ENCODE data around the gene FITM1.

GRCh38 chr14:24110060-24110459 lies 20.4 kb upstream of the FITM1 start:
- TF ChIP-seq CTCF (IDR thresholded peaks at IDR 0.05; ENCODE audit: poor library complexity, severe bottlenecking): no peak
- no peak for TF ChIP-seq EZH2 (IDR thresholded peaks at IDR 0.05; ENCODE audit: borderline replicate concordance, insufficient read depth, low read length, poor library complexity, severe bottlenecking)
- no peak for TF ChIP-seq MXI1 (conservative IDR thresholded peaks at IDR 0.05; ENCODE audit: poor library complexity, severe bottlenecking)
- TF ChIP-seq EP300 (conservative IDR thresholded peaks at IDR 0.05; ENCODE audit: poor library complexity, severe bottlenecking): no peak
- TF ChIP-seq POLR2AphosphoS5 (IDR thresholded peaks at IDR 0.05): no peak
- TF ChIP-seq SMC3 (conservative IDR thresholded peaks at IDR 0.05; ENCODE audit: poor library complexity): no peak
- TF ChIP-seq REST (IDR thresholded peaks at IDR 0.05; ENCODE audit: borderline replicate concordance): no peak
- no peak for TF ChIP-seq RAD21 (conservative IDR thresholded peaks at IDR 0.05)

All from neural cell (in vitro differentiated cells).